Astrocyte (in vitro differentiated cells and primary cell): ENCODE data around the gene TOP1. TPM values are rescaled to one million over a fixed set of nuclear protein-coding genes. Genes with fewer than 3 reads are reported as not detected.

Source experiments
- DNase-seq: peaks from one replicate; pipeline ENCODE4 v3.0.0-alpha.2; 2010; ENCODE audit warnings: low read depth
- FAIRE-seq: peaks from 2 replicates; lab custom pipeline; 2011; peaks lifted over from hg19 to GRCh38; lab: Jason Lieb, UNC
- H2AFZ ChIP-seq: 2 replicates; pipeline ENCODE4 v1.6.0; 2012; ENCODE audit warnings: low read depth, low read length, inconsistent platforms
- H3K27ac ChIP-seq: 2 replicates; pipeline ENCODE4 v1.5.1; 2011; ENCODE audit warnings: low read depth, low read length, inconsistent platforms
- H3K27me3 ChIP-seq: 2 replicates; pipeline ENCODE4 v1.6.0; 2011; ENCODE audit warnings: low read length, inconsistent platforms; ENCODE audit not compliant: insufficient read depth
- H3K36me3 ChIP-seq: 2 replicates; pipeline ENCODE4 v1.5.1; 2011; ENCODE audit warnings: low read length, inconsistent platforms; ENCODE audit not compliant: insufficient read depth
- H3K4me1 ChIP-seq: 2 replicates; pipeline ENCODE4 v1.5.1; 2011; ENCODE audit warnings: low read length, inconsistent platforms; ENCODE audit not compliant: insufficient read depth
- H3K4me2 ChIP-seq: 2 replicates; pipeline ENCODE4 v1.6.0; 2012; ENCODE audit warnings: low read length, inconsistent platforms
- H3K4me3 ChIP-seq: 2 replicates; pipeline ENCODE4 v1.5.1; 2011; ENCODE audit warnings: low read depth, mild to moderate bottlenecking, low read length, inconsistent platforms; ENCODE audit not compliant: insufficient read depth
- H3K79me2 ChIP-seq: 2 replicates; pipeline ENCODE4 v1.6.0; 2012; ENCODE audit warnings: mild to moderate bottlenecking, low read length, inconsistent platforms; ENCODE audit not compliant: insufficient read depth
- H3K9ac ChIP-seq: 2 replicates; pipeline ENCODE4 v1.6.0; 2012; ENCODE audit warnings: mild to moderate bottlenecking, low read length, inconsistent platforms
- H3K9me3 ChIP-seq: 2 replicates; pipeline ENCODE4 v1.5.1; 2012; ENCODE audit warnings: low read depth, mild to moderate bottlenecking, low read length, inconsistent platforms; ENCODE audit not compliant: insufficient read depth
- H4K20me1 ChIP-seq: 2 replicates; pipeline ENCODE4 v1.6.0; 2012; ENCODE audit warnings: low read length, inconsistent platforms; ENCODE audit not compliant: insufficient read depth
- H3K27ac Mint-ChIP-seq: one replicate; pipeline ENCODE4 v1.8.0; 2021; ENCODE audit warnings: mild to moderate bottlenecking, mixed read lengths; ENCODE audit not compliant: unreplicated experiment
- H3K27me3 Mint-ChIP-seq: one replicate; pipeline ENCODE4 v1.8.0; 2021; ENCODE audit warnings: low read depth, mixed read lengths; ENCODE audit not compliant: unreplicated experiment
- H3K36me3 Mint-ChIP-seq: one replicate; pipeline ENCODE4 v1.8.0; 2021; ENCODE audit warnings: low read depth, mixed read lengths; ENCODE audit not compliant: unreplicated experiment
- H3K4me1 Mint-ChIP-seq: one replicate; pipeline ENCODE4 v1.8.0; 2021; ENCODE audit warnings: low read depth, mixed read lengths; ENCODE audit not compliant: unreplicated experiment
- H3K4me3 Mint-ChIP-seq: one replicate; pipeline ENCODE4 v1.8.0; 2021; ENCODE audit warnings: mild to moderate bottlenecking, moderate library complexity, mixed read lengths; ENCODE audit not compliant: unreplicated experiment
- H3K9me3 Mint-ChIP-seq: one replicate; pipeline ENCODE4 v1.8.0; 2021; ENCODE audit warnings: mild to moderate bottlenecking, mixed read lengths; ENCODE audit not compliant: unreplicated experiment
- EZH2 ChIP-seq: IDR thresholded peaks from 2 replicates; pipeline ENCODE4 v1.6.1; 2012; ENCODE audit warnings: mild to moderate bottlenecking, low read length, inconsistent platforms; ENCODE audit not compliant: insufficient read depth
- microRNA-seq: library from miRNA; unstranded; fragments of <30 nt; microRNA quantifications from one replicate; pipeline ENCODE4 v1.2.0, GENCODE V29; 2020
- total RNA-seq: library from RNA; stranded (reverse); gene quantifications from 2 replicates; pipeline ENCODE4 v1.2.1, GENCODE V29; 2021
- TF ChIP-seq, protein P1 (sequence below): IDR thresholded peaks from 2 replicates; pipeline ENCODE4 v1.5.1; 2011; ENCODE audit warnings: low read depth, mild to moderate bottlenecking, inconsistent platforms, low read length, moderate library complexity; ENCODE audit not compliant: insufficient read depth

The TOP1 gene
- total RNA-seq, 1 donor from 2014 or later = 63.5 TPM

DNA sequence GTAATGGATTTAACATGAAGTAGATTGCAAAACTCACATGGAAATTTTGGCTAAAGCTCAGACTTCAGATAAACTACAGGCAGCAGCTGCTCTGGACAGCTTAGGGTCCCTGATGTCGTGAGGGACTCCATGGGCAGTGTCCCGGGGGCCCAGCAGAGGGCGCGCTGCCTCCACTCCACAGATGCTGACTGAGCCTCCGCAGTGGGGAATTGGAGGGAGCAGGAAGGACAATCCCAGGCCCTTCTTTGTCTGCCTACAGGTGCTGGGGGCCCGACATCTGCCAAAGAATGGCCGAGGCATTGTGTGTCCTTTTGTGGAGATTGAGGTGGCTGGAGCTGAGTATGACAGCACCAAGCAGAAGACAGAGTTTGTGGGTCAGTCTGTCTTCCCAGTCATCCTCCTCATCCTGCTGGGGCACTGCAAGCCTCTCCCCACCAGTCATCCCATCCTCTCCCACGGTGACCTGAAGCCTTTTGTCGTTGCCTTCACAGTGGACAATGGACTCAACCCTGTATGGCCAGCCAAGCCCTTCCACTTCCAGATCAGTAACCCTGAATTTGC lies 144.6 kb downstream of the TOP1 start:
- peak overlapping the region; percentile 12 for H3K27ac Mint-ChIP-seq
- FAIRE-seq (no peak), DNase-seq (peak; percentile 31)
- H3K36me3 Mint-ChIP-seq = peaks cover 50% of the 10 kb centered on the region
- Histone ChIP-seq H3K4me3 (no peak overlapping the region), H2AFZ (no peak overlapping the region), H3K9me3 (no peaks in the 10 kb centered on the region), H4K20me1 (peaks cover 60% of the 10 kb centered on the region), H3K79me2 (peaks cover 5% of the 10 kb centered on the region), H3K4me1 (peaks cover 29% of the 10 kb centered on the region), H3K9ac (peak overlapping the region; percentile 26), H3K36me3 (peaks cover 52% of the 10 kb centered on the region), H3K27ac (peak overlapping the region; percentile 2), H3K4me2 (no peak overlapping the region), H3K27me3 (no peaks in the 10 kb centered on the region)
- peaks cover 30% of the 10 kb centered on the region for H3K4me1 Mint-ChIP-seq
- no peak overlapping the region for H3K4me3 Mint-ChIP-seq
- TF ChIP-seq EZH2 = no peak
- TF ChIP-seq, protein P1, sequence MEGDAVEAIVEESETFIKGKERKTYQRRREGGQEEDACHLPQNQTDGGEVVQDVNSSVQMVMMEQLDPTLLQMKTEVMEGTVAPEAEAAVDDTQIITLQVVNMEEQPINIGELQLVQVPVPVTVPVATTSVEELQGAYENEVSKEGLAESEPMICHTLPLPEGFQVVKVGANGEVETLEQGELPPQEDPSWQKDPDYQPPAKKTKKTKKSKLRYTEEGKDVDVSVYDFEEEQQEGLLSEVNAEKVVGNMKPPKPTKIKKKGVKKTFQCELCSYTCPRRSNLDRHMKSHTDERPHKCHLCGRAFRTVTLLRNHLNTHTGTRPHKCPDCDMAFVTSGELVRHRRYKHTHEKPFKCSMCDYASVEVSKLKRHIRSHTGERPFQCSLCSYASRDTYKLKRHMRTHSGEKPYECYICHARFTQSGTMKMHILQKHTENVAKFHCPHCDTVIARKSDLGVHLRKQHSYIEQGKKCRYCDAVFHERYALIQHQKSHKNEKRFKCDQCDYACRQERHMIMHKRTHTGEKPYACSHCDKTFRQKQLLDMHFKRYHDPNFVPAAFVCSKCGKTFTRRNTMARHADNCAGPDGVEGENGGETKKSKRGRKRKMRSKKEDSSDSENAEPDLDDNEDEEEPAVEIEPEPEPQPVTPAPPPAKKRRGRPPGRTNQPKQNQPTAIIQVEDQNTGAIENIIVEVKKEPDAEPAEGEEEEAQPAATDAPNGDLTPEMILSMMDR = peak; percentile 87
- no peaks in the 10 kb centered on the region for H3K27me3 Mint-ChIP-seq
- H3K9me3 Mint-ChIP-seq = no peaks in the 10 kb centered on the region

DNA sequence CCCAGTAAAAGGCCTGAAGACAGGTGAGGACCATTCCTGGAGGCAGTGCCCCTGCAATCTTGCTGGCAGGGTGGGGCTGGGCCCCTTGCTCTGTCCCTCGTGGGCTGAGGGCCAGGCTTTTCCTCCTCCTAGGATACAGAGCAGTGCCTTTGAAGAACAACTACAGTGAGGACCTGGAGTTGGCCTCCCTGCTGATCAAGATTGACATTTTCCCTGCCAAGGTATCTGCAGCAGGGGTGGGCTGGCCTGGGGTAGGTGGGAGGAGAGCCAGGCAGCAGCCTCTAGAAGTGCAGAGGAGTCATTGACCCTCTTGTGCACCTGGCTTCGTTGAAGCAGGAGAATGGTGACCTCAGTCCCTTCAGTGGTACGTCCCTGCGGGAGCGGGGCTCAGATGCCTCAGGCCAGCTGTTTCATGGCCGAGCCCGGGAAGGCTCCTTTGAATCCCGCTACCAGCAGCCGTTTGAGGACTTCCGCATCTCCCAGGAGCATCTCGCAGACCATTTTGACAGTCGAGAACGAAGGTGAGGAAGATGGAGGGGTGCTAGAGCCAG lies 145.2 kb downstream of the TOP1 start:
- Histone ChIP-seq H3K4me3 (no peak overlapping the region), H3K9ac (peak overlapping the region; percentile 26), H3K36me3 (peaks cover 51% of the 10 kb centered on the region), H4K20me1 (peaks cover 54% of the 10 kb centered on the region), H2AFZ (no peak overlapping the region), H3K79me2 (peaks cover 7% of the 10 kb centered on the region), H3K9me3 (no peaks in the 10 kb centered on the region), H3K4me1 (peaks cover 32% of the 10 kb centered on the region), H3K27me3 (no peaks in the 10 kb centered on the region), H3K27ac (peak overlapping the region; percentile 2), H3K4me2 (no peak overlapping the region)
- no peak for FAIRE-seq
- peaks cover 51% of the 10 kb centered on the region for H3K36me3 Mint-ChIP-seq
- peaks cover 36% of the 10 kb centered on the region for H3K4me1 Mint-ChIP-seq
- no peaks in the 10 kb centered on the region for H3K27me3 Mint-ChIP-seq
- no peak for TF ChIP-seq EZH2
- TF ChIP-seq, protein P1 = no peak
- no peaks in the 10 kb centered on the region for H3K9me3 Mint-ChIP-seq
- H3K27ac Mint-ChIP-seq = no peak overlapping the region
- peak overlapping the region; percentile 18 for H3K4me3 Mint-ChIP-seq
- no peak for DNase-seq

Small RNA genes within 50 kb of the gene (microRNA-seq; reads per million reads assigned to microRNA genes)
- gene MIR6871 = 5.2 reads per million, percentile 21 among the genes with 10 or more reads in this experiment

Other genes with a start within 250 kb of the TOP1 start
- 99.6 and 129 TPM in 2 replicates for gene PLCG1, start 108.7 kb downstream of the TOP1 start, total RNA-seq